GM12878 (cell line): ENCODE results near the gene COL5A1.

Experiments used
- ATF2 ChIP-seq: IDR thresholded peaks from 2 replicates; pipeline ENCODE4 v1.6.1; 2012; ENCODE audit warnings: low read length, inconsistent platforms
- CTCF ChIP-seq, 3 experiments: IDR thresholded peaks in 2 of 3; conservative IDR thresholded peaks in 1 of 3; 2 replicates each; pipeline ENCODE4 v1.5.1; 2011; ENCODE audit warnings: low read depth in 3 of 3, low read length in 3 of 3, mild to moderate bottlenecking in 3 of 3, control low read depth in 2 of 3, moderate library complexity in 2 of 3, inconsistent platforms in 1 of 3, mixed read lengths in 1 of 3; ENCODE audit not compliant: control insufficient read depth in 2 of 3, insufficient read depth in 1 of 3; ENCODE audit errors: extremely low read depth in 1 of 3
- EP300 ChIP-seq, 2 experiments: fragments of 150-350 bp in 1 of 2; IDR thresholded peaks; 2 replicates each; pipeline ENCODE4 v1.6.1; 2011 to 2012; ENCODE audit warnings: low read depth in 2 of 2, low read length in 2 of 2, borderline replicate concordance in 1 of 2, improper control_type of control experiment in 1 of 2, inconsistent platforms in 1 of 2; ENCODE audit not compliant: control insufficient read depth in 1 of 2
- EZH2 ChIP-seq: IDR thresholded peaks from 2 replicates; pipeline ENCODE4 v1.6.1; 2012; ENCODE audit warnings: low read depth, mild to moderate bottlenecking, control low read depth, inconsistent platforms, low read length, borderline replicate concordance; ENCODE audit not compliant: control insufficient read depth
- GABPA ChIP-seq: IDR thresholded peaks from 2 replicates; pipeline ENCODE4 v1.6.1; 2014; ENCODE audit warnings: antibody characterized with exemption, low read depth, mild to moderate bottlenecking, inconsistent platforms
- MTA2 ChIP-seq: fragments of 450-650 bp; IDR thresholded peaks from 2 replicates; pipeline ENCODE4 v1.6.1; 2016; ENCODE audit warnings: low read depth, mild to moderate bottlenecking, moderate library complexity
- NFYB ChIP-seq: IDR thresholded peaks from 2 replicates; pipeline ENCODE4 v1.6.1; 2011; ENCODE audit warnings: low read depth, mild to moderate bottlenecking, low read length, improper control_type of control experiment, moderate library complexity; ENCODE audit not compliant: insufficient read depth
- NKRF ChIP-seq: fragments of 450-650 bp; conservative IDR thresholded peaks from 2 replicates; pipeline ENCODE4 v1.6.1; 2017; ENCODE audit warnings: mild to moderate bottlenecking, moderate library complexity
- POLR2A ChIP-seq: IDR thresholded peaks from 2 replicates; pipeline ENCODE4 v1.6.1; 2011; ENCODE audit warnings: low read depth, mild to moderate bottlenecking, low read length
- REST ChIP-seq: IDR thresholded peaks from 2 replicates; pipeline ENCODE4 v1.6.1; 2012; ENCODE audit warnings: mild to moderate bottlenecking, low read depth, low read length
- YY1 ChIP-seq: IDR thresholded peaks from 2 replicates; pipeline ENCODE4 v1.6.1; 2011; ENCODE audit warnings: low read depth, mild to moderate bottlenecking, low read length
- ZNF207 ChIP-seq: fragments of 450-650 bp; IDR thresholded peaks from 2 replicates; pipeline ENCODE4 v1.6.1; 2014; ENCODE audit warnings: antibody characterized with exemption, mild to moderate bottlenecking, borderline replicate concordance
- ZZZ3 ChIP-seq: IDR thresholded peaks from 2 replicates; pipeline ENCODE4 v1.6.1; 2011; ENCODE audit warnings: low read depth; ENCODE audit not compliant: control insufficient read depth, insufficient read length

GRCh38 chr9:134592819-134593200 lies 48.8 kb upstream of the COL5A1 start:
- TF ChIP-seq ATF2: no peak
- no peak for TF ChIP-seq CTCF (IDR thresholded peaks at IDR 0.05 in 2 of 3, conservative IDR thresholded peaks at IDR 0.05 in 1 of 3; ENCODE audit: control insufficient read depth in 2 of 3, extremely low read depth in 1 of 3, insufficient read depth in 1 of 3, low read depth in 3 of 3, low read length in 3 of 3)
- TF ChIP-seq YY1: no peak
- TF ChIP-seq EP300 (IDR thresholded peaks at IDR 0.05; ENCODE audit: borderline replicate concordance in 1 of 2, control insufficient read depth in 1 of 2, low read depth in 2 of 2, low read length in 2 of 2): no peak
- TF ChIP-seq NFYB: no peak
- no peak for TF ChIP-seq GABPA
- TF ChIP-seq REST: no peak
- no peak for TF ChIP-seq EZH2
- TF ChIP-seq MTA2: no peak
- no peak for TF ChIP-seq ZZZ3
- TF ChIP-seq ZNF207: no peak
- TF ChIP-seq NKRF: no peak
- no peak for TF ChIP-seq POLR2A
